OCI-LY7 (cell line): ENCODE data around the gene SH3PXD2A. TPM values are rescaled to one million over a fixed set of nuclear protein-coding genes. Genes with fewer than 3 reads are reported as not detected.

Experiments
- BruUV-seq: library from RNA; stranded (reverse); fragments of 400-500 nt; replicated peaks from 2 replicates; lab custom pipeline; 2021; lab: Mats Ljungman, UMichigan
- CTCF ChIA-PET: fragments of 300-600 bp; sonication (Branson Sonifier 250); formaldehyde crosslinking; loops from one replicate; lab custom pipeline; 2022; ENCODE audit warnings: antibody characterized with exemption; ENCODE audit not compliant: unreplicated experiment; lab: Charles Lee
- POLR2A ChIA-PET: fragments of 300-600 bp; sonication (Branson Sonifier 250); formaldehyde crosslinking; loops from one replicate; lab custom pipeline; 2022; ENCODE audit warnings: antibody characterized with exemption; lab: Charles Lee
- DNase-seq: peaks from one replicate; pipeline ENCODE4 v3.0.0-alpha.2; 2015; ENCODE audit warnings: low spot score
- H2AFZ ChIP-seq: fragments of 200-600 bp; sonication (generic), shearing (Covaris generic); 2 replicates; pipeline ENCODE4 v1.6.1; 2014; ENCODE audit warnings: mild to moderate bottlenecking, antibody characterized with exemption, low read length, moderate library complexity
- H3K27ac ChIP-seq: fragments of 200-600 bp; sonication (generic); 2 replicates; pipeline ENCODE4 v1.5.1; 2014; ENCODE audit warnings: mixed run types, low read depth, mild to moderate bottlenecking, moderate library complexity, low read length, inconsistent platforms; ENCODE audit not compliant: poor library complexity, severe bottlenecking
- H3K36me3 ChIP-seq: fragments of 200-600 bp; sonication (generic); 2 replicates; pipeline ENCODE4 v1.6.1; 2014; ENCODE audit warnings: mild to moderate bottlenecking, antibody characterized with exemption, low read length, moderate library complexity, mixed read lengths; ENCODE audit not compliant: insufficient read depth
- H3K4me1 ChIP-seq: fragments of 200-600 bp; sonication (generic); 2 replicates; pipeline ENCODE4 v1.5.1; 2014; ENCODE audit warnings: mild to moderate bottlenecking, low read length; ENCODE audit not compliant: insufficient read depth, poor library complexity, severe bottlenecking
- H3K4me2 ChIP-seq: fragments of 200-600 bp; sonication (generic); 2 replicates; pipeline ENCODE4 v1.6.1; 2014; ENCODE audit warnings: mild to moderate bottlenecking, low read length
- H3K4me3 ChIP-seq: fragments of 200-600 bp; sonication (generic); 2 replicates; pipeline ENCODE4 v1.5.1; 2014; ENCODE audit warnings: mild to moderate bottlenecking, low read depth, low read length; ENCODE audit not compliant: poor library complexity, severe bottlenecking
- H3K79me2 ChIP-seq: fragments of 200-600 bp; sonication (generic); 2 replicates; pipeline ENCODE4 v1.6.1; 2016; ENCODE audit warnings: low read depth, mild to moderate bottlenecking, low read length, moderate library complexity, mixed read lengths; ENCODE audit not compliant: insufficient read depth
- H3K9me2 ChIP-seq: fragments of 200-600 bp; sonication (generic); 2 replicates; pipeline ENCODE4 v1.6.1; 2016; ENCODE audit warnings: mild to moderate bottlenecking, low read length, mixed read lengths; ENCODE audit not compliant: insufficient read depth
- H3K9me3 ChIP-seq: fragments of 200-600 bp; sonication (generic); 2 replicates; pipeline ENCODE4 v1.6.1; 2014; ENCODE audit warnings: mild to moderate bottlenecking, mixed run types, low read length, mixed read lengths
- H4K20me1 ChIP-seq: fragments of 200-600 bp; sonication (generic); 2 replicates; pipeline ENCODE4 v1.6.1; 2014; ENCODE audit warnings: mild to moderate bottlenecking, antibody characterized with exemption, low read length, moderate library complexity, mixed read lengths; ENCODE audit not compliant: insufficient read depth
- EZH2phosphoT487 ChIP-seq: fragments of 200-600 bp; sonication (generic); IDR thresholded peaks from 2 replicates; pipeline ENCODE4 v1.6.1; 2018; ENCODE audit warnings: low read depth, borderline replicate concordance, mild to moderate bottlenecking, mixed run types, antibody characterized with exemption, low read length, moderate library complexity, mixed read lengths
- intact Hi-C: fragments of 100-400 bp; cut with micrococcal nuclease; formaldehyde crosslinking; loops from one replicate; pipeline ENCODE4 v1.10.0; 2022; ENCODE audit not compliant: unreplicated experiment
- total RNA-seq, 2 experiments: library from RNA; depleted of rRNA in 1 of 2; stranded (reverse); fragments of >200 nt in 1 of 2; shearing (Covaris generic) in 1 of 2; gene quantifications; 2 replicates each; pipeline ENCODE4 v1.2.3, GENCODE V29; 2014 to 2022
- TF ChIP-seq, protein P1 (sequence below): fragments of 200-600 bp; sonication (generic); conservative IDR thresholded peaks from 2 replicates; pipeline ENCODE4 v1.5.1; 2014; ENCODE audit warnings: mild to moderate bottlenecking, antibody characterized with exemption, low read length, moderate library complexity, mixed read lengths

Gene SH3PXD2A
- total RNA-seq, 2 experiments from 2014 or later: 0.85 to 5.9 TPM

DNA sequence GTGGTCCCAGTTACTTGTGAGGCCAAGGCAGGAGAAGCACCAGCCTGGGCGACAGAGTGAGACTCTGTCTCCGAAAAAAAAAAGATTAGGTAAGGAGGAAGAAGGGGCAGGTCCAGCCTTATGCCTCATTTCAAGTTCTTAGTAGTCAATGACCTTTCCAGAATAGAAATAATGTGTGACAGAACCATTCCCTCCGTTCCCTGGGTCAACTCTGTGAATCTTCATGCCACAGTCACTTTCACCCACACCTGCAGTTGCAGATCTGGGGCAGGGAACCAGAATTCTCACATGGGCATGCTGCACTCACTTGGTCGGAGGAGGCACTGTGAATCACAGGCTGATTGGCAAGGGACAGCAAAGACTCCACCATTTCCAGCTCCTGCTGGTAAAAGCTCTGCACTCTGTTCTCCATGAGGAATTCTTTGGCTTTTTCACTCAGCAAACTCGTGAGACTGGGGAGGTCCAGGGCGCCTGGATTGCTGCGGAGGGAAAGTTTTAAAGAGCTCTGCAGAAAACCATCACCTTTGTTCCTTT, 41.9 kb upstream of the SH3PXD2A start:
- Histone ChIP-seq H3K9me2 (no peaks in the 10 kb centered on the region), H3K9me3 (no peaks in the 10 kb centered on the region), H3K79me2 (no peaks in the 10 kb centered on the region), H3K27ac (no peak overlapping the region), H3K36me3 (peaks cover 8% of the 10 kb centered on the region; the same call in 1 of the 2 replicates), H4K20me1 (no peaks in the 10 kb centered on the region), H3K4me3 (no peak overlapping the region), H3K4me1 (no peaks in the 10 kb centered on the region), H2AFZ (no peak overlapping the region), H3K4me2 (no peak overlapping the region)
- no peak for TF ChIP-seq EZH2phosphoT487
- TF ChIP-seq, protein P1, sequence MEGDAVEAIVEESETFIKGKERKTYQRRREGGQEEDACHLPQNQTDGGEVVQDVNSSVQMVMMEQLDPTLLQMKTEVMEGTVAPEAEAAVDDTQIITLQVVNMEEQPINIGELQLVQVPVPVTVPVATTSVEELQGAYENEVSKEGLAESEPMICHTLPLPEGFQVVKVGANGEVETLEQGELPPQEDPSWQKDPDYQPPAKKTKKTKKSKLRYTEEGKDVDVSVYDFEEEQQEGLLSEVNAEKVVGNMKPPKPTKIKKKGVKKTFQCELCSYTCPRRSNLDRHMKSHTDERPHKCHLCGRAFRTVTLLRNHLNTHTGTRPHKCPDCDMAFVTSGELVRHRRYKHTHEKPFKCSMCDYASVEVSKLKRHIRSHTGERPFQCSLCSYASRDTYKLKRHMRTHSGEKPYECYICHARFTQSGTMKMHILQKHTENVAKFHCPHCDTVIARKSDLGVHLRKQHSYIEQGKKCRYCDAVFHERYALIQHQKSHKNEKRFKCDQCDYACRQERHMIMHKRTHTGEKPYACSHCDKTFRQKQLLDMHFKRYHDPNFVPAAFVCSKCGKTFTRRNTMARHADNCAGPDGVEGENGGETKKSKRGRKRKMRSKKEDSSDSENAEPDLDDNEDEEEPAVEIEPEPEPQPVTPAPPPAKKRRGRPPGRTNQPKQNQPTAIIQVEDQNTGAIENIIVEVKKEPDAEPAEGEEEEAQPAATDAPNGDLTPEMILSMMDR: no peak
- intact Hi-C loops: no loop called here
- ChIA-PET POLR2A (no interaction called here), CTCF (no interaction called here)
- BruUV-seq: no TSS peak
- no peak for DNase-seq

DNA sequence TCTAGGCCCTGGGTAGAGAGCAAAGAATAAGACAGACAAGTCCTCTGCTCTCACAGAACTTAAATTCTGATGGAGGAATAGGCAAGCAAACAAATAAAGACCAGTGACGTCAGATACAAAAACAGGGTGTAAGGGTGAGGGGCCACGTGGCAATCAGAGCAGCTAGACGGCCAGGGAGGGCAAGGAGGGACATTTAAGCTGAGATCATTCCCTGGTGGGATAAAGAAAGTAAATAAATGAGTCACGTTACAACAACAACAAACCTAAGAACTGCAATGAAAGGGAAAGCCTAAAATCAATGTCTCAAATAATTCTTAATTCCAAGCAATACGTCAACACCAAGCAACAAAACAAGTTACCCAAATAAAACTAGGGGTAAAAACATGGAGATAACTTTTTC, 40.8 kb upstream of the SH3PXD2A start:
- no peak overlapping the region for H3K4me3 ChIP-seq
- H3K36me3 ChIP-seq: peaks cover 12% of the 10 kb centered on the region; the same call in 1 of the 2 replicates
- BruUV-seq: no TSS peak
- intact Hi-C loops: no loop called here
- no peak overlapping the region for H2AFZ ChIP-seq
- no peaks in the 10 kb centered on the region for H3K4me1 ChIP-seq
- H3K9me2 ChIP-seq: no peaks in the 10 kb centered on the region
- no peaks in the 10 kb centered on the region for H3K79me2 ChIP-seq
- H4K20me1 ChIP-seq: no peaks in the 10 kb centered on the region
- H3K9me3 ChIP-seq: no peaks in the 10 kb centered on the region
- no peak for DNase-seq
- no peak for TF ChIP-seq EZH2phosphoT487
- TF ChIP-seq, protein P1: no peak
- H3K27ac ChIP-seq: no peak overlapping the region
- ChIA-PET POLR2A (no interaction called here), CTCF (no interaction called here)
- no peak overlapping the region for H3K4me2 ChIP-seq

GRCh38 chr10:103895411-103896186, 40.2 kb upstream of the SH3PXD2A start:
- no peaks in the 10 kb centered on the region for H3K4me1 ChIP-seq
- no peak overlapping the region for H3K4me3 ChIP-seq
- no peaks in the 10 kb centered on the region for H3K79me2 ChIP-seq
- H3K4me2 ChIP-seq: no peak overlapping the region
- intact Hi-C loops: no loop called here
- POLR2A ChIA-PET: interaction anchor here (0.6 to 1.2 kb wide), 3 partner anchors 39 to 126 kb away, joined by 3 read pairs; no protein-coding TSS in a partner anchor
- DNase-seq: no peak
- no peaks in the 10 kb centered on the region for H3K9me2 ChIP-seq
- H3K27ac ChIP-seq: no peak overlapping the region
- H4K20me1 ChIP-seq: no peaks in the 10 kb centered on the region
- no TSS peak for BruUV-seq
- TF ChIP-seq, protein P1: no peak
- TF ChIP-seq EZH2phosphoT487: no peak
- peaks cover 15% of the 10 kb centered on the region; the same call in 1 of the 2 replicates for H3K36me3 ChIP-seq
- H2AFZ ChIP-seq: no peak overlapping the region
- H3K9me3 ChIP-seq: no peaks in the 10 kb centered on the region
- CTCF ChIA-PET: no interaction called here
